GM12878 (cell line): ENCODE measurements around the gene SLC9A7. TPM values are rescaled to one million over a fixed set of nuclear protein-coding genes. Genes with fewer than 3 reads are reported as not detected.

Experiments
- ATAC-seq: fragments of 200-7000 bp; cut with Tn5 transposase; 3 replicates; pipeline ENCODE4 v1.9.1; 2020; ENCODE audit warnings: mild to moderate bottlenecking, moderate library complexity
- BruUV-seq: library from RNA; stranded (reverse); fragments of 400-500 nt; replicated peaks from 2 replicates; lab custom pipeline; 2021; lab: Mats Ljungman, UMichigan
- CTCF ChIA-PET: fragments of 300-600 bp; sonication (Branson Sonifier 250); formaldehyde crosslinking; extraction: SDS; loops from one replicate; lab custom pipeline; 2021; ENCODE audit warnings: inconsistent platforms; lab: Yijun Ruan, JAX
- POLR2A ChIA-PET: fragments of 350-600 bp; formaldehyde crosslinking; extraction: SDS; loops from one replicate; lab custom pipeline; 2021; ENCODE audit warnings: inconsistent platforms; lab: Charles Lee
- RAD21 ChIA-PET: fragments of 300-600 bp; sonication (Branson Sonifier 250); formaldehyde crosslinking; loops from one replicate; lab custom pipeline; 2023; ENCODE audit warnings: antibody characterized with exemption; ENCODE audit not compliant: unreplicated experiment; lab: Charles Lee
- SMC1A ChIA-PET: fragments of 300-600 bp; sonication (Branson Sonifier 250); formaldehyde crosslinking; loops from one replicate; lab custom pipeline; 2023; ENCODE audit not compliant: unreplicated experiment, uncharacterized antibody; lab: Charles Lee
- DNase-seq: peaks from one replicate; pipeline ENCODE4 v3.0.0-alpha.2; 2011; ENCODE audit warnings: low read depth, low spot score
- FAIRE-seq: peaks from 3 replicates; lab custom pipeline; 2011; peaks lifted over from hg19 to GRCh38; lab: Jason Lieb, UNC
- H2AFZ ChIP-seq: 2 replicates; pipeline ENCODE4 v1.6.0; 2011; ENCODE audit warnings: low read depth, low read length, control low read depth; ENCODE audit not compliant: control insufficient read depth
- H3K27ac ChIP-seq: 2 replicates; pipeline ENCODE4 v1.5.1; 2011; ENCODE audit warnings: control low read depth; ENCODE audit not compliant: control insufficient read depth, insufficient read depth
- H3K27me3 ChIP-seq, 2 experiments: replicated peaks in 1 of 2; 2 replicates each; pipeline versions ENCODE4 v1.6.0 to v1.6.1; 2011; ENCODE audit warnings: low read length in 1 of 2; ENCODE audit not compliant: control insufficient read depth in 2 of 2, insufficient read depth in 2 of 2
- H3K36me3 ChIP-seq, 2 experiments: 2 replicates each; pipeline ENCODE4 v1.5.1; 2011; ENCODE audit warnings: low read length in 1 of 2; ENCODE audit not compliant: control insufficient read depth in 2 of 2, insufficient read depth in 2 of 2
- H3K4me1 ChIP-seq: 2 replicates; pipeline ENCODE4 v1.6.1; 2011; ENCODE audit warnings: mild to moderate bottlenecking, low read length, moderate library complexity, mixed read lengths; ENCODE audit not compliant: control insufficient read depth, insufficient read depth
- H3K4me2 ChIP-seq: 2 replicates; pipeline ENCODE4 v1.6.0; 2011; ENCODE audit warnings: control low read depth; ENCODE audit not compliant: control insufficient read depth, insufficient read depth
- H3K4me3 ChIP-seq: fragments of 200-600 bp; sonication (generic); 2 replicates; pipeline ENCODE4 v1.5.1; 2016
- H3K79me2 ChIP-seq: 2 replicates; pipeline ENCODE4 v1.6.0; 2011; ENCODE audit warnings: low read length; ENCODE audit not compliant: control insufficient read depth, insufficient read depth
- H3K9ac ChIP-seq: 2 replicates; pipeline ENCODE4 v1.8.0; 2011; ENCODE audit warnings: low read length, control low read depth, mixed read lengths; ENCODE audit not compliant: control insufficient read depth, insufficient read depth
- H3K9me3 ChIP-seq: replicated peaks from 3 replicates; pipeline ENCODE4 v1.5.1; 2011; ENCODE audit warnings: mild to moderate bottlenecking, low read length; ENCODE audit not compliant: control insufficient read depth, insufficient read depth
- H4K20me1 ChIP-seq: 2 replicates; pipeline ENCODE4 v1.6.0; 2011; ENCODE audit not compliant: control insufficient read depth, insufficient read depth
- BCL3 ChIP-seq: IDR thresholded peaks from 2 replicates; pipeline ENCODE4 v1.6.1; 2011; ENCODE audit warnings: borderline replicate concordance, low read depth, mild to moderate bottlenecking, moderate library complexity, low read length; ENCODE audit not compliant: insufficient read depth, poor library complexity, severe bottlenecking
- GABPA ChIP-seq: IDR thresholded peaks from 2 replicates; pipeline ENCODE4 v1.6.1; 2014; ENCODE audit warnings: antibody characterized with exemption, low read depth, mild to moderate bottlenecking, inconsistent platforms
- IRF5 ChIP-seq: fragments of 450-650 bp; IDR thresholded peaks from 2 replicates; pipeline ENCODE4 v1.6.1; 2017; ENCODE audit warnings: borderline replicate concordance
- KDM1A ChIP-seq: fragments of 200-600 bp; sonication (generic); IDR thresholded peaks from 2 replicates; pipeline ENCODE4 v1.6.1; 2016; ENCODE audit warnings: borderline replicate concordance
- LARP7 ChIP-seq: fragments of 450-650 bp; IDR thresholded peaks from 2 replicates; pipeline ENCODE4 v1.6.1; 2017; ENCODE audit warnings: mild to moderate bottlenecking
- MLLT1 ChIP-seq: fragments of 450-650 bp; IDR thresholded peaks from 2 replicates; pipeline ENCODE4 v1.6.1; 2016; ENCODE audit warnings: mild to moderate bottlenecking
- NR2F1 ChIP-seq: fragments of 450-650 bp; conservative IDR thresholded peaks from 2 replicates; pipeline ENCODE4 v1.6.1; 2017; ENCODE audit warnings: mild to moderate bottlenecking
- PAX5 ChIP-seq: IDR thresholded peaks from 2 replicates; pipeline ENCODE4 v1.6.1; 2011; ENCODE audit warnings: low read depth, low read length, borderline replicate concordance
- RAD21 ChIP-seq: IDR thresholded peaks from 2 replicates; pipeline ENCODE4 v1.6.1; 2011; ENCODE audit warnings: mild to moderate bottlenecking, low read depth, low read length, moderate library complexity; ENCODE audit not compliant: insufficient read depth
- RB1 ChIP-seq: fragments of 450-650 bp; formaldehyde crosslinking; IDR thresholded peaks from 2 replicates; pipeline ENCODE4 v1.6.1; 2017; ENCODE audit warnings: mild to moderate bottlenecking, borderline replicate concordance
- RBBP5 ChIP-seq: fragments of 200-600 bp; sonication (generic); conservative IDR thresholded peaks from 2 replicates; pipeline ENCODE4 v1.6.1; 2016
- SMC3 ChIP-seq: IDR thresholded peaks from 2 replicates; pipeline ENCODE4 v1.6.1; 2011; ENCODE audit warnings: low read length, improper control_type of control experiment, borderline replicate concordance
- SP1 ChIP-seq: IDR thresholded peaks from one replicate; pipeline ENCODE4 v1.6.1; 2011; ENCODE audit warnings: low read depth, low read length
- SPI1 ChIP-seq: IDR thresholded peaks from 2 replicates; pipeline ENCODE4 v1.6.1; 2011; ENCODE audit warnings: low read depth, mild to moderate bottlenecking, low read length, moderate library complexity, borderline replicate concordance; ENCODE audit not compliant: insufficient read depth
- TARDBP ChIP-seq: IDR thresholded peaks from 2 replicates; pipeline ENCODE4 v1.6.1; 2016; ENCODE audit warnings: borderline replicate concordance
- TCF3 ChIP-seq: IDR thresholded peaks from 2 replicates; pipeline ENCODE4 v1.6.1; 2012; ENCODE audit warnings: low read depth, mild to moderate bottlenecking, low read length, borderline replicate concordance; ENCODE audit not compliant: insufficient read depth
- ZNF384 ChIP-seq: IDR thresholded peaks from 2 replicates; pipeline ENCODE4 v1.6.1; 2012; ENCODE audit warnings: low read depth, mild to moderate bottlenecking, low read length, improper control_type of control experiment, borderline replicate concordance
- WGBS: methylation state at CpG from one replicate; pipeline ENCODE4 v1.1.6; 2016; ENCODE audit warnings: low lambda C conversion rate; ENCODE audit not compliant: insufficient replicate concordance, insufficient coverage; ENCODE audit errors: missing lambda C conversion rate; 5-methylcytosine and 5-hydroxymethylcytosine counted together
- in situ Hi-C: fragments of 300-500 bp; cut with MboI; formaldehyde crosslinking; loops from 9 replicates; pipeline ENCODE4 v1.14.3; 2018; ENCODE audit warnings: mixed read lengths
- intact Hi-C: fragments of 100-400 bp; cut with micrococcal nuclease; formaldehyde crosslinking; loops from one replicate; pipeline ENCODE4 v1.14.2; 2022; ENCODE audit not compliant: unreplicated experiment
- polyA plus RNA-seq, 11 experiments: library from polyadenylated mRNA; depleted of rRNA in 4 of 11; unstranded in 6 of 11; stranded (reverse) in 5 of 11; fragments of >200 nt; fragmentation: Nextera tagmentation in 4 of 11; fragmentation: Illumina TruSeq in 1 of 11; extraction: Ambion mirVana in 4 of 11; extraction: Trizol in 1 of 11; gene quantifications; 1 replicate in 1 of 11; 2 replicates in 10 of 11; pipeline versions ENCODE4 v1.2.1 to v1.2.3, GENCODE V29; 2011 to 2016; ENCODE audit warnings: inconsistent platforms in 2 of 11, missing spikeins in 2 of 11, low read depth in 1 of 11
- total RNA-seq, 4 experiments: library from RNA; depleted of rRNA in 3 of 4; stranded (reverse); fragments of >200 nt in 3 of 4; fragmentation: Illumina TruSeq in 1 of 4; extraction: Trizol in 1 of 4; gene quantifications; 2 replicates each; pipeline versions ENCODE4 v1.2.1 to v1.2.3, GENCODE V29; 2013 to 2021

Gene SLC9A7
- total and polyA plus RNA-seq, 10 of the 15 experiments (the other 5 are each of a cell fraction or from before 2014, with no cell fraction given), result 5.0 to 62.8 (median 30.5) TPM

GRCh38 chrX:46758956-46759644, at the start of gene SLC9A7 (continued):
- peak; percentile 57; the same call in 1 of the 2 replicates for TF ChIP-seq TCF3
- peak; percentile 74; the same call in 1 of the 2 replicates for TF ChIP-seq LARP7
- peak; percentile 78 for TF ChIP-seq RAD21
- TF ChIP-seq PAX5, result no peak
- no peak for TF ChIP-seq KDM1A
- TF ChIP-seq RB1, result peak; percentile 50; the same call in 1 of the 2 replicates
- TF ChIP-seq NR2F1, result peak; percentile 82
- TF ChIP-seq SMC3, result peak; percentile 71

GRCh38 chrX:46805270-46805669, 46.4 kb upstream of the SLC9A7 start:
- Histone ChIP-seq H4K20me1 (no peaks in the 10 kb centered on the region), H3K9me3 (no peaks in the 10 kb centered on the region), H3K4me1 (no peaks in the 10 kb centered on the region), H3K4me3 (no peak overlapping the region), H3K79me2 (no peaks in the 10 kb centered on the region), H3K27ac (no peak overlapping the region), H2AFZ (no peak overlapping the region), H3K4me2 (no peak overlapping the region), H3K27me3 (no peaks in the 10 kb centered on the region; a peak in 1 of 4 replicates), H3K36me3 (no peaks in the 10 kb centered on the region), H3K9ac (no peak overlapping the region)
- ChIA-PET SMC1A (no interaction called here), RAD21 (no interaction called here), POLR2A (no interaction called here), CTCF (interaction anchor here (0.9 kb wide), 1 partner anchor 8 kb away, joined by 3 read pairs; no protein-coding TSS in a partner anchor)
- DNase-seq (no peak), ATAC-seq (no peak), FAIRE-seq (peak; percentile 71)
- intact Hi-C loops, result loop anchor here (10.0 kb wide), 1 partner anchor 290 kb away; no protein-coding TSS in a partner anchor
- no TSS peak for BruUV-seq
- 2% methylated on average over 2 of the region's 2 CpGs for WGBS
- in situ Hi-C loops, result no loop called here
- TF ChIP-seq TARDBP (no peak), RBBP5 (no peak), IRF5 (no peak), GABPA (no peak), BCL3 (no peak), SPI1 (no peak), MLLT1 (no peak), ZNF384 (no peak), SP1 (no peak)
